HepG2 (cell line): ENCODE results near the gene ANO10. TPM values are rescaled to one million over a fixed set of nuclear protein-coding genes. Genes with fewer than 3 reads are reported as not detected.
A peak's percentile ranks its signal among the peaks of the same experiment; 100 is the strongest.

Source experiments
- ATAC-seq: fragments of 200-7000 bp; cut with Tn5 transposase; 3 replicates; pipeline ENCODE4 v1.9.1; 2020; ENCODE audit warnings: mild to moderate bottlenecking, moderate library complexity
- BruUV-seq: library from RNA; stranded (reverse); fragments of 400-500 nt; replicated peaks from 2 replicates; lab custom pipeline; 2021; lab: Mats Ljungman, UMichigan
- CTCF ChIA-PET: fragments of 300-600 bp; formaldehyde crosslinking; extraction: SDS; loops from one replicate; lab custom pipeline; 2021; ENCODE audit warnings: low total read pairs, inconsistent platforms, low intra/inter-chr PET ratio; lab: Yijun Ruan, JAX
- POLR2A ChIA-PET: fragments of 350-600 bp; sonication (Branson Sonifier 250); formaldehyde crosslinking; loops from one replicate; lab custom pipeline; 2020; ENCODE audit warnings: antibody characterized with exemption, inconsistent platforms; lab: Yijun Ruan, JAX
- DNase-seq: peaks from one replicate; pipeline ENCODE4 v3.0.0-alpha.2; 2015; ENCODE audit warnings: low spot score
- FAIRE-seq: peaks from 3 replicates; lab custom pipeline; 2011; peaks lifted over from hg19 to GRCh38; lab: Jason Lieb, UNC
- H2AFZ ChIP-seq: one replicate; pipeline ENCODE4 v1.6.1; 2011; ENCODE audit warnings: low read length, inconsistent platforms
- H3K27ac ChIP-seq: fragments of 300-600 bp; 3 replicates; pipeline ENCODE4 v1.8.0; 2011; ENCODE audit warnings: mixed run types, mild to moderate bottlenecking, mixed read lengths, low read length, inconsistent platforms; ENCODE audit not compliant: insufficient read depth; ENCODE audit errors: extremely low read length
- H3K27me3 ChIP-seq, 2 experiments: fragments of 200-600 bp in 1 of 2; 2 replicates in 1 of 2; 3 replicates in 1 of 2; pipeline versions ENCODE4 v1.6.0 to v1.8.0; 2011; ENCODE audit warnings: low read length in 2 of 2, mild to moderate bottlenecking in 2 of 2, moderate library complexity in 2 of 2, inconsistent platforms in 1 of 2; ENCODE audit not compliant: insufficient read depth in 2 of 2, control insufficient read depth in 1 of 2
- H3K36me3 ChIP-seq, 2 experiments: fragments of 200-600 bp in 1 of 2; replicated peaks in 1 of 2; 2 replicates in 1 of 2; 3 replicates in 1 of 2; pipeline versions ENCODE4 v1.5.1 to v1.8.0; 2011; ENCODE audit warnings: low read length in 2 of 2, inconsistent platforms in 1 of 2; ENCODE audit not compliant: insufficient read depth in 2 of 2, control insufficient read depth in 1 of 2
- H3K4me1 ChIP-seq: 2 replicates; pipeline ENCODE4 v1.5.1; 2012; ENCODE audit warnings: low read length, inconsistent platforms; ENCODE audit not compliant: insufficient read depth
- H3K4me2 ChIP-seq: 2 replicates; pipeline ENCODE4 v1.6.0; 2011; ENCODE audit warnings: low read depth, low read length, inconsistent platforms
- H3K4me3 ChIP-seq, 3 experiments: fragments of 200-600 bp in 1 of 3; sonication (generic), shearing (Covaris generic) in 1 of 3; replicated peaks in 1 of 3; 2 replicates each; pipeline ENCODE4 v1.5.1; 2011 to 2016; ENCODE audit warnings: low read length in 3 of 3, inconsistent platforms in 2 of 3, low read depth in 2 of 3, mild to moderate bottlenecking in 2 of 3, control low read depth in 1 of 3, mixed read lengths in 1 of 3; ENCODE audit not compliant: insufficient read depth in 1 of 3
- H3K79me2 ChIP-seq: one replicate; pipeline ENCODE4 v1.6.1; 2011; ENCODE audit warnings: low read length, inconsistent platforms; ENCODE audit not compliant: insufficient read depth
- H3K9ac ChIP-seq: 2 replicates; pipeline ENCODE4 v1.6.0; 2011; ENCODE audit warnings: mild to moderate bottlenecking, low read depth, low read length, inconsistent platforms; ENCODE audit not compliant: insufficient read depth
- H3K9me3 ChIP-seq: 2 replicates; pipeline ENCODE4 v1.5.1; 2012; ENCODE audit warnings: mild to moderate bottlenecking, low read length
- H4K20me1 ChIP-seq: 2 replicates; pipeline ENCODE4 v1.6.0; 2011; ENCODE audit warnings: inconsistent platforms, mild to moderate bottlenecking, low read length, moderate library complexity; ENCODE audit not compliant: insufficient read depth
- ATF2 ChIP-seq: sonication (generic); formaldehyde crosslinking; IDR thresholded peaks from 2 replicates; pipeline ENCODE4 v1.4.0; 2020; ENCODE audit warnings: missing genetic modification reagents
- GATAD2A ChIP-seq: IDR thresholded peaks from 2 replicates; pipeline ENCODE4 v1.6.1; 2016
- HMGXB4 ChIP-seq, 2 experiments: sonication (generic) in 1 of 2; formaldehyde crosslinking in 1 of 2; IDR thresholded peaks; 2 replicates each; pipeline versions ENCODE4 v1.4.0 to v1.6.1; 2018 to 2020; ENCODE audit warnings: missing genetic modification reagents in 2 of 2, borderline replicate concordance in 1 of 2, low read depth in 1 of 2, mild to moderate bottlenecking in 1 of 2, missing biosample characterization in 1 of 2
- MXD4 ChIP-seq: IDR thresholded peaks from 2 replicates; pipeline ENCODE4 v1.6.1; 2016; ENCODE audit warnings: mild to moderate bottlenecking, missing biosample characterization, missing genetic modification reagents
- PRDM4 ChIP-seq: sonication (generic); formaldehyde crosslinking; IDR thresholded peaks from 2 replicates; pipeline ENCODE4 v1.9.0; 2021; ENCODE audit warnings: missing genetic modification reagents, borderline replicate concordance
- RAD21 ChIP-seq: fragments of 450-650 bp; formaldehyde crosslinking; IDR thresholded peaks from 2 replicates; pipeline ENCODE4 v1.5.0; 2020; ENCODE audit warnings: mild to moderate bottlenecking
- SMC3 ChIP-seq: IDR thresholded peaks from 2 replicates; pipeline ENCODE4 v1.6.1; 2011; ENCODE audit warnings: low read length, improper control_type of control experiment
- TEAD3 ChIP-seq: optimal IDR thresholded peaks from 2 replicates; pipeline ENCODE3; 2016; ENCODE audit warnings: borderline replicate concordance
- ZFP41 ChIP-seq: sonication (generic); formaldehyde crosslinking; IDR thresholded peaks from 2 replicates; pipeline ENCODE4 v1.4.0; 2020; ENCODE audit warnings: mild to moderate bottlenecking, missing genetic modification reagents, borderline replicate concordance
- ZNF276 ChIP-seq: sonication (generic); formaldehyde crosslinking; IDR thresholded peaks from 2 replicates; pipeline ENCODE4 v1.4.0; 2020; ENCODE audit warnings: mild to moderate bottlenecking, low read depth, missing genetic modification reagents
- ZNF331 ChIP-seq: sonication (generic); formaldehyde crosslinking; IDR thresholded peaks from 2 replicates; pipeline ENCODE4 v1.4.0; 2020; ENCODE audit warnings: missing genetic modification reagents
- ZNF333 ChIP-seq: sonication (generic); formaldehyde crosslinking; IDR thresholded peaks from 2 replicates; pipeline ENCODE4 v1.4.0; 2020; ENCODE audit warnings: mild to moderate bottlenecking, missing genetic modification reagents, borderline replicate concordance
- ZNF580 ChIP-seq: IDR thresholded peaks from 2 replicates; pipeline ENCODE4 v1.6.1; 2016; ENCODE audit warnings: low read depth, borderline replicate concordance
- ZNF782 ChIP-seq: sonication (generic); formaldehyde crosslinking; IDR thresholded peaks from 2 replicates; pipeline ENCODE4 v1.4.0; 2020; ENCODE audit warnings: missing genetic modification reagents, mild to moderate bottlenecking, borderline replicate concordance
- WGBS: methylation state at CpG from one replicate; pipeline ENCODE4 v1.1.6; 2017; ENCODE audit warnings: low lambda C conversion rate; 5-methylcytosine and 5-hydroxymethylcytosine counted together
- in situ Hi-C: cut with HindIII; loops from 2 replicates; pipeline ENCODE4 v1.10.0; 2017; ENCODE audit warnings: low pct_unique_long_range_greater_than_20kb; ENCODE audit not compliant: extremely low pct_ligation_motif_present
- intact Hi-C: fragments of 100-400 bp; cut with micrococcal nuclease; formaldehyde crosslinking; loops from one replicate; pipeline ENCODE4 v1.10.0; 2022; ENCODE audit not compliant: unreplicated experiment
- polyA plus RNA-seq, 8 experiments: library from polyadenylated mRNA; depleted of rRNA in 3 of 8; stranded (reverse) in 7 of 8; unstranded in 1 of 8; fragments of >200 nt; fragmentation: Illumina TruSeq in 4 of 8; extraction: Trizol in 4 of 8; gene quantifications; 2 replicates each; pipeline versions ENCODE4 v1.2.1 to v1.2.3, GENCODE V29; 2011 to 2016; ENCODE audit warnings: low read depth in 4 of 8, missing spikeins in 1 of 8, mixed read lengths in 1 of 8; ENCODE audit not compliant: insufficient read depth in 1 of 8
- total RNA-seq, 5 experiments: library from RNA; depleted of rRNA; stranded (reverse); fragments of >200 nt; fragmentation: Illumina TruSeq; extraction: Trizol; gene quantifications; 2 replicates each; pipeline ENCODE4 v1.2.3, GENCODE V29; 2016; ENCODE audit warnings: low read depth in 1 of 5

The ANO10 gene
- total and polyA plus RNA-seq, 2 of the 13 experiments (the other 11 are each of a cell fraction or from before 2014, with no cell fraction given), result 10.4 to 13.1 TPM

GRCh38 chr3:43378066-43378935 lies 243.5 kb downstream of the ANO10 start:
- peak; percentile 49 for FAIRE-seq
- H3K27ac ChIP-seq, result no peak overlapping the region
- TF ChIP-seq GATAD2A (0 out of 2 replicates have a peak, but pooled peaks have one; percentile 20), SMC3 (peak; percentile 88), RAD21 (CRISPR knock-in tag) (peak; percentile 68), ZNF782 (no peak), ZNF276 (no peak), ZNF580 (peak; percentile 21; the same call in 1 of the 2 replicates), ZNF333 (CRISPR knock-in tag) (no peak), ZFP41 (CRISPR knock-in tag) (no peak), ZNF331 (CRISPR knock-in tag) (0 out of 2 replicates have a peak, but pooled peaks have one; percentile 17), ATF2 (CRISPR knock-in tag) (no peak), HMGXB4 (CRISPR knock-in tag; IDR thresholded peaks at IDR 0.05; ENCODE audit: borderline replicate concordance in 1 of 2, low read depth in 1 of 2) (0 out of 4 replicates have a peak, but pooled peaks of 1 of the 2 experiments have one; percentile 27), TEAD3 (CRISPR knock-in tag) (peak; percentile 9), PRDM4 (no peak), MXD4 (CRISPR knock-in tag) (no peak)

More at GRCh38 chr3:43378066-43378935, 243.5 kb downstream of the ANO10 start:
- Histone ChIP-seq H3K4me2 (no peak overlapping the region), H3K79me2 (no peaks in the 10 kb centered on the region), H3K27me3 (no peaks in the 10 kb centered on the region), H3K9ac (no peak overlapping the region), H3K9me3 (no peaks in the 10 kb centered on the region), H3K36me3 (no peaks in the 10 kb centered on the region), H3K4me1 (no peaks in the 10 kb centered on the region; the same call in 1 of the 2 replicates), H4K20me1 (no peaks in the 10 kb centered on the region), H2AFZ (no peak overlapping the region), H3K4me3 (no peak overlapping the region)
- in situ Hi-C loops (loop anchor here (5.0 kb wide), 1 partner anchor 156 kb away; no protein-coding TSS in a partner anchor), intact Hi-C loops (loop anchor here (1.0 to 2.0 kb wide), 3 partner anchors 155 to 418 kb away; no protein-coding TSS in a partner anchor)
- ChIA-PET POLR2A (no interaction called here), CTCF (interaction anchor here (1.1 to 2.5 kb wide), 3 partner anchors 107 to 216 kb away, joined by 3 to 10 read pairs (median 5); no protein-coding TSS in a partner anchor)
- WGBS, result 90% methylated on average over 2 of the region's 2 CpGs
- no TSS peak for BruUV-seq
- DNase-seq (peak; percentile 31), ATAC-seq (peak; percentile 84)
